Fibroblast of skin of back (primary cell): ENCODE results near the gene BHLHE23.

Source experiments
- DNase-seq: peaks from one replicate; pipeline ENCODE4 v3.0.0-alpha.2; 2013

Gene BHLHE23

DNA sequence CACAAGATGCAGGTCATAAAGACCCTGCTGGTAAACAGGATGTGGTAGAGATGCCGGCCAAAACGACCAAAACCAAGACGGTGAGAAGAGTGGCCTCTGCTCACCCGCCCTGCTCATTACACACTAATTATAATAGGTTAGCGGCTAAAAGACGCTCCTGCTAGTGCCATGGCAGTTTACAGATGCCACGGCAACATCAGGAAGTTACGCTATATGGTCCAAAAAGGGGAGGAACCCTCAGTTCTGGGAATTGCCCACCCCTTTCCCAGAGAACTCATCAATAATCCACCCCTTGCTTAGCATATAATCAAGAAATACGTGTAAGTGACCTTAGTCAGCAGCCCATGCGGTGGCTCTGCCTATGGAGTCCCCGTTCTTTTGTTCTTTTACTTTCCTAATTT, 17.6 kb downstream of the BHLHE23 start:
- DNase-seq: no peak

- DNase-seq: no peak
These were observed 19.6 kb downstream of the BHLHE23 start for GRCh38 chr20:62987114-62987513.

GRCh38 chr20:62986257-62986800, 20.4 kb downstream of the BHLHE23 start:
- no peak for DNase-seq

DNA sequence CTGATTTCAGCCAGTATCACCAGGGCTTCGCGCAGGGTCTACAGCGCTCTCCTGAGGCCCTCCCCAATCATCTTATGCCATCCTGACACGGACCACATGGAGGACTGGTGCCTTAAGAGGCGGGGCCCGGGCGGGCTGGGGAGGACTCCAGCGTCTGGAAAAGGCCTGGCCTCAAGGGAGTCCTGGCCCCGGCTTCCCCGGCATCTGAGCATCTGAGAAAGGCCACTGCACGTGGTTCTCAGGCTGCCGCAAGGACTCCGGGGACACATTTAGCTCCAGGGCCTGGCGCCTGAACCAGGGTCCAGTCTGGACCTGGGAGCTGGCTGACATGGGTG, 21.4 kb downstream of the BHLHE23 start:
- DNase-seq: no peak

GRCh38 chr20:62984666-62985443, 21.9 kb downstream of the BHLHE23 start:
- no peak for DNase-seq

- no peak for DNase-seq
These were observed 23.6 kb downstream of the BHLHE23 start for GRCh38 chr20:62983210-62983609.

DNA sequence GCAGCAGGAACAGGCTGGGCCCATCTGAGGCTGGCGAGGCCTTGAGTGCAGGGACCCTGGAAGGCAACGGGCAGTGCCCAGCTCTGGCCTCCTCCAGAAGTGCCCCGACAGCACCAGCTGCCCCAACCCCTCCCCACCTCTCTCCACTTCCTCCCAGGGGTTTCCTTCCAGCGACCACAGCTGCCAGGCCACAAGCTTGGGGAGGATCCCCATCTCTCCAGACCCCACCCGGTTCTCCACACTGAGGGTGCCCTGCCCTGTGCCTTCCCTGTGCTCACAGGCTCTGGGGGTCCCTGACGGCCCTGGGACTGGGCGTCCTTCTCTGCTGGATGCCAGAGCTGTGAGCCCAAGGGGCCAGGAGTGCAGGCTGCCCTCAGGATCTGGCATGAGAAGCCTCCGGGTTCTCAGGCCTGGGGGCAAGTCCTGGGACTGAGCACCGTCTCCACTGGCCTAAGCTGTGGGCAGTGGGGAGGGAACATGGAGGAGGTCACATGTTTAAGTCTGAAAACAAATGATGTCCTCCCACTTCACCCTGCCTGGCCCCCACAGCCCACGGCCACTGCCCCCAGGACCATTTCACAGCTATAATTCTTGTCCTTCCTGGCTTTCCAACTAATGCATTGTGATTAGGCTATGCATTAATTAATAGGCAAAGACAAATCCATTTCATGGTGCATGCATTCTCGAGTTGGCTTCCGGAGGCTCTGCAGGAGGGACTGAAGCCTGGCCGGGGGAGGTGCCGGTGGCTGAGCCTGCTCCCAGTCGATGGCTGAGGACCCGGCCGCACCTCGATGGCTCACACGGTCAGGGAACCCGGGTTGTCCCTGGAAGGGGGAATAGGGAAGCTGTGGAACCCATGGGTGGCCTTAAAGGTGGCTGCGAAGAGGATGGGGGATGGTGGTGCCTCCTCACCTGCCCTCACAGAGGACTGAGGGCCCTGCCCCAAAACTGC, 24.4 kb downstream of the BHLHE23 start:
- no peak for DNase-seq

- no peak for DNase-seq
These were observed 25.8 kb downstream of the BHLHE23 start for GRCh38 chr20:62980970-62981369.

- DNase-seq: no peak
These were observed 26.3 kb downstream of the BHLHE23 start for GRCh38 chr20:62980380-62980960.

- no peak for DNase-seq
These were observed 26.8 kb downstream of the BHLHE23 start for GRCh38 chr20:62979876-62980373.

DNA sequence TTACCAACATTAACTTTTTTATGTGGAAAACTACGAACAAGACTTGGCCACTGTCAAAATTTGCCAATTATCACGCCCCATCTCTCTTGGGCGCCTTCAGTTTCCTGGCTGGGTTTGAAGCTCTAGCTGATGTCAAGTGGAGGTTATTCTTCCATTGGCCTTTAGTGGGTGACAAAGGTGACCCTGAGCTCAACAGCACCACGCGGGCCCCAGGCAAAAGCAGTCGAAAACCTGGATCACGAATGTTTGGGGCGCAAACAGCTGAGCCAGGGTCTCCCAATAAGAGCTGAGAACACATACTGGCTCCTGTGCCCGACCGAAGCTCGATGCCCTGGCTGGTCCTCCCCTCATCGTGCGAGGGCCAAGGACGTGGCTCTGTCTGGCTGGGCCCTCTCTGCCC, 27.5 kb downstream of the BHLHE23 start:
- no peak for DNase-seq

DNA sequence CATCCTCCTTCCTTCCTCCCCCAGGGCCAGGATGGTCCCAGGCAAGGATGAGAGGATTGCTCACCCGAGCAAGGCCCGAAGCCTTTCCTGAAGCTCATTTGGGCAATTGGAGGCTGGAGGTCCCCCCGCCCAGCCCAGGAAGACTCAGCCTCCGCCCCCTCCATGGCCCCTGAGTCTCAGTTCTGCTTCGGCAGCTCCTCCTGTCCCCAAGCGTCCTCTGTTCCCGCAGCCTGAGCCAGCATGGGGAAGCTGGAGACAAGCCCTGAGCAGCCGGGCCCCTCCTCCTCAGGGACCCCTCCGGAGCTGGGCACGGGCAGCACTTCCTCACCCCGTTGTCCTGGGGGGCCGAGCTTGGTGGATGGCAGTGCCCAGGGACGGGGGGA, 28.2 kb downstream of the BHLHE23 start:
- DNase-seq: no peak

DNA sequence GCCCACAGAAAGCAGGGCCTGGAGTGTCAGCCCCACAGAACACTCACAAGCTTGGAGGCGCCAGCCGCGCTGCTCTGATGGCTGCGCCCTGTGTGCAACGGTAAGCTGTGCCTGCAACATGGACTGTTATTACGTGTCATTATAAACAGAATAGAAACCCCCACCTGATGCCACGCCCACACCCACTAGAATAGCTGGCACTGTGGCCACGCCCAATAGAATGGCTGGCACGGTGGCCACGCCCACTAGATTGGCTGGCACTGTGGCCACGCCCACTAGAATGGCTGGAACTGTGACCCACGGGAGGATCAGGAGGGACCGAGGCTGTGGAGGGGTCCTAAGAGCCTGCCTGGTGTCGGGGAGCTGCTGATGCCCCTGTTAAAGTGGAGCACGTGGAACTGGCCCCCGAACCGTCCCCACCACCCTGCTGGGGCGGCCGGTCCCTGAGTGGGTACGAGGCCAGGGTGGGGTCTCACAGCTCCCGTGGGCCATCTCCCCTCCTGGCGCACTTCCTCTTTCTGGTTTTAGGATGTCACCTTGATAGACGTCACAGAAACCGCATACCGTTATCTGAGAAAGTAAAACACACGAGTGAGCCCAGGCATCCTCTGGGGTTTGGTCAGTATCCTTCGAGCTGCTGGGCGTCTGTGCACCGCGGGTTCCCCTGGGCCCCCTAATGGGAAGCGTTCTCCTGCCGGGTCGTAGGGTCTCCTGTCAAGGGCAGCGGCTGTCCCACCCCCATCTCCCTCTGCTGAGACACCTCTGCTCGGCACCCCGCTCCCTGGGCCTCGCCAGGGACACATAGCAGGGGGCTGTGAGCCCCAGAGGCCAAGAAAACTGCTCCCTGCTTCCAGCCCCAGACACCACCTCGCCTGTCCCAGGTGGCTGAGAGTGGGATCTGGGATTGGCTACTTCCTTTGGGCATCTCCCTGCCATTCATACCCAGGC, 28.9 kb downstream of the BHLHE23 start:
- no peak for DNase-seq

DNA sequence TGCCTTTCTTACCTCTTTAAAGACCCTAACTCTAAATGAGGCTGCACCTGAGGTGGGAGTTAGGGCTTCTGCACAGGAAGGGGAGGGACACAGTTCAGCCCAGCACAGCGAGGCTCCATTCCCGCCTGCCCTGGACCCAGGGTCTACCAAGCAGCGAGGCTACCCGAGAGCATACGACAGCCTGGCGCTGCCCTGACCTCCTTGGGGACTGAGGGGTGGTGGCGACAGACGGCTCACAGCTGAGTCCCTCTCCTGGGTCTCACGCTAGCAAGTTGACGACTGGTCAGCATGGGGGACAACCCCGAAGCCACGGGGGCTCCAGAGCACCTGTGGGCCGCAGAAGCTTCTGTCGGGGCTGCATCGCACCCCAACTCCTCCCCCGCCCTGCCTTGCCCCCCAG, 29.9 kb downstream of the BHLHE23 start:
- no peak for DNase-seq

- no peak for DNase-seq
These were observed 30.8 kb downstream of the BHLHE23 start for GRCh38 chr20:62975812-62976508.

GRCh38 chr20:62975251-62975760, 31.5 kb downstream of the BHLHE23 start:
- DNase-seq: no peak

DNA sequence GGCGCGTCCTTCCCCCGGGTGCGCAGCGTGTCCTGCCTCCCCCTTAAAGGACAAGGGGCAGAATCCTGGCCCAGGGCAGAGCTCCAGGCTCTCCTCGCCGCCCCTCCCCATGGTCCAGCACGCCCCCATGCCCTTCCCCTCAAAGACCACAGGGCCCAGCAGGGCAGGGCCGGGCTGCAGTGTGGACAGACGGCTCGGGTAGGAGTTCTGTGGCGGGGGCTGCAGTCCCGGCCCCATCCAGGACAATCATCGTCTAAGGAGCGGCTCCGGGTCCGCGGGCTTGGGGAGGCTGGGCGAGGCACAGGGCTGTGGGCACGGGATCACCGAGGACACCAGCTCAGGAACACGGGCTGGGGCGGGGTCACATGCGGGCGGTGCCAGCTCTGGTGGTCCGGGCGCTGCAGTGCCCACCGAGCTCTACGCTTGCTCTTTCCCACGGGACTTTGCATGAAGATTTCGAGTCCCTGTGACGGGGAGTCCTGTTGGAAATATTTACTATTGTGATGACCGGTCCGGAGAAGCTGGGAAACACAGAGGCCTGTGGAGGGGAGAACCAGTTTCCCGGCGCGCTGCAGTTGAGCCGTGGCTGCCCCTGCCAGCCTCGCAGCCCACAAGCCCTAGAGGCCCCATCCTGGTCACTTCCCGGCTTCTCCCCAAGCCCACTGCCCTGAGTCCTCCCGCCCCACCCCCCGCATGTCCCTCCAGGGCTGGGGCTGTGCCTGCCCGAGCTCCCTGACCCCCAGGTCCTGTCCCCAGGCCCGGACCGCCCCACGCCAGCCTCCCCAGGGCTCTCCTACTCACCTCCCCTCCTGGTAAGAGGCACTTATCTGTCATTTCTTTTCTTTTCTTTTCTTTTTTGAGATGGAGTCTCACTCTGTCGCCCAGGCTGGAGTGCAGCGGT, 33.7 kb downstream of the BHLHE23 start:
- DNase-seq: no peak

- peak; percentile 72 for DNase-seq
These were observed 34.6 kb downstream of the BHLHE23 start for GRCh38 chr20:62971950-62972844.
